Keratinocyte (primary cell): ENCODE data around the gene PUDP. TPM values are rescaled to one million over a fixed set of nuclear protein-coding genes. Genes with fewer than 3 reads are reported as not detected.

Source experiments
- DNase-seq: peaks from one replicate; pipeline ENCODE4 v3.0.0-alpha.2; 2011; ENCODE audit warnings: low read depth, missing footprints, low spot score
- FAIRE-seq: peaks from 2 replicates; lab custom pipeline; 2011; peaks lifted over from hg19 to GRCh38; lab: Jason Lieb, UNC
- H2AFZ ChIP-seq: 2 replicates; pipeline ENCODE4 v1.6.0; 2012; ENCODE audit warnings: low read length, control low read depth, inconsistent platforms; ENCODE audit not compliant: control insufficient read depth
- H3K27ac ChIP-seq: 2 replicates; pipeline ENCODE4 v1.5.1; 2011; ENCODE audit warnings: low read length; ENCODE audit not compliant: control insufficient read depth, insufficient read depth
- H3K27me3 ChIP-seq: 3 replicates; pipeline ENCODE4 v1.6.0; 2011; ENCODE audit warnings: low read length; ENCODE audit not compliant: control insufficient read depth, insufficient read depth; ENCODE audit errors: extremely low read depth
- H3K36me3 ChIP-seq, 2 experiments: 2 replicates in 1 of 2; 3 replicates in 1 of 2; pipeline ENCODE4 v1.5.1; 2011; ENCODE audit warnings: low read length in 2 of 2, mild to moderate bottlenecking in 1 of 2; ENCODE audit not compliant: control insufficient read depth in 2 of 2, insufficient read depth in 2 of 2; ENCODE audit errors: extremely low read depth in 1 of 2
- H3K4me1 ChIP-seq: 3 replicates; pipeline ENCODE4 v1.5.1; 2011; ENCODE audit warnings: low read length; ENCODE audit not compliant: control insufficient read depth, insufficient read depth; ENCODE audit errors: extremely low read depth
- H3K4me2 ChIP-seq: 3 replicates; pipeline ENCODE4 v1.6.0; 2011; ENCODE audit warnings: low read depth, low read length; ENCODE audit not compliant: control insufficient read depth, insufficient read depth; ENCODE audit errors: extremely low read depth
- H3K4me3 ChIP-seq, 3 experiments: fragments of 200-600 bp in 1 of 3; sonication (generic) in 1 of 3; 2 replicates in 2 of 3; 3 replicates in 1 of 3; pipeline ENCODE4 v1.5.1; 2011 to 2016; ENCODE audit warnings: low read length in 3 of 3, mild to moderate bottlenecking in 3 of 3, control low read depth in 2 of 3, inconsistent platforms in 1 of 3, low read depth in 1 of 3, mixed read lengths in 1 of 3, mixed run types in 1 of 3, moderate library complexity in 1 of 3; ENCODE audit not compliant: control insufficient read depth in 2 of 3, insufficient read depth in 2 of 3; ENCODE audit errors: extremely low read depth in 1 of 3
- H3K79me2 ChIP-seq: 2 replicates; pipeline ENCODE4 v1.6.0; 2012; ENCODE audit warnings: low read length; ENCODE audit not compliant: control insufficient read depth, insufficient read depth
- H3K9ac ChIP-seq: 3 replicates; pipeline ENCODE4 v1.6.0; 2011; ENCODE audit warnings: low read length; ENCODE audit not compliant: control insufficient read depth, insufficient read depth; ENCODE audit errors: extremely low read depth
- H3K9me1 ChIP-seq: 3 replicates; pipeline ENCODE4 v1.6.0; 2011; ENCODE audit warnings: low read length; ENCODE audit not compliant: control insufficient read depth, insufficient read depth; ENCODE audit errors: extremely low read depth
- H3K9me3 ChIP-seq: 2 replicates; pipeline ENCODE4 v1.5.1; 2012; ENCODE audit warnings: low read depth, low read length; ENCODE audit not compliant: control insufficient read depth
- H4K20me1 ChIP-seq: 3 replicates; pipeline ENCODE4 v1.6.0; 2011; ENCODE audit warnings: low read length; ENCODE audit not compliant: control insufficient read depth, insufficient read depth; ENCODE audit errors: extremely low read depth
- EZH2 ChIP-seq: IDR thresholded peaks from one replicate; pipeline ENCODE4 v1.6.1; 2012; ENCODE audit warnings: inconsistent platforms, mild to moderate bottlenecking, low read length, moderate library complexity
- dilution Hi-C: fragments of 300-500 bp; cut with MboI; formaldehyde crosslinking; loops from one replicate; pipeline ENCODE4 v1.7.0; 2020; ENCODE audit warnings: low sequenced_read_pairs; ENCODE audit not compliant: extremely low pct_ligation_motif_present
- polyA plus RNA-seq, 5 experiments: library from polyadenylated mRNA; depleted of rRNA in 3 of 5; stranded (reverse) in 3 of 5; stranded (forward) in 1 of 5; unstranded in 1 of 5; fragments of >200 nt; gene quantifications; 1 replicate in 1 of 5; 2 replicates in 3 of 5; 3 replicates in 1 of 5; pipeline versions ENCODE4 v1.2.1 to v1.2.3, GENCODE V29; 2011 to 2012; ENCODE audit warnings: missing spikeins in 2 of 5, low read depth in 1 of 5, low replicate concordance in 1 of 5
- TF ChIP-seq, protein P1 (sequence below), 3 experiments: IDR thresholded peaks in 1 of 3; conservative IDR thresholded peaks in 1 of 3; optimal IDR thresholded peaks in 1 of 3; 2 replicates in 2 of 3; 3 replicates in 1 of 3; pipeline versions ENCODE3 to v1.5.1; 2011; ENCODE audit warnings: low read length in 3 of 3, mild to moderate bottlenecking in 3 of 3, moderate library complexity in 2 of 3, control low read depth in 1 of 3, inconsistent platforms in 1 of 3; ENCODE audit not compliant: insufficient read depth in 2 of 3; ENCODE audit errors: extremely low read depth in 1 of 3

PUDP gene
- polyA plus RNA-seq, 1 donor (not counting 4 experiments of a cell fraction or from before 2014, with no cell fraction given): 48.0 TPM

- no peak for TF ChIP-seq EZH2
- TF ChIP-seq, protein P1, sequence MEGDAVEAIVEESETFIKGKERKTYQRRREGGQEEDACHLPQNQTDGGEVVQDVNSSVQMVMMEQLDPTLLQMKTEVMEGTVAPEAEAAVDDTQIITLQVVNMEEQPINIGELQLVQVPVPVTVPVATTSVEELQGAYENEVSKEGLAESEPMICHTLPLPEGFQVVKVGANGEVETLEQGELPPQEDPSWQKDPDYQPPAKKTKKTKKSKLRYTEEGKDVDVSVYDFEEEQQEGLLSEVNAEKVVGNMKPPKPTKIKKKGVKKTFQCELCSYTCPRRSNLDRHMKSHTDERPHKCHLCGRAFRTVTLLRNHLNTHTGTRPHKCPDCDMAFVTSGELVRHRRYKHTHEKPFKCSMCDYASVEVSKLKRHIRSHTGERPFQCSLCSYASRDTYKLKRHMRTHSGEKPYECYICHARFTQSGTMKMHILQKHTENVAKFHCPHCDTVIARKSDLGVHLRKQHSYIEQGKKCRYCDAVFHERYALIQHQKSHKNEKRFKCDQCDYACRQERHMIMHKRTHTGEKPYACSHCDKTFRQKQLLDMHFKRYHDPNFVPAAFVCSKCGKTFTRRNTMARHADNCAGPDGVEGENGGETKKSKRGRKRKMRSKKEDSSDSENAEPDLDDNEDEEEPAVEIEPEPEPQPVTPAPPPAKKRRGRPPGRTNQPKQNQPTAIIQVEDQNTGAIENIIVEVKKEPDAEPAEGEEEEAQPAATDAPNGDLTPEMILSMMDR (optimal IDR thresholded peaks at IDR 0.05 in 1 of 3, IDR thresholded peaks at IDR 0.05 in 1 of 3, conservative IDR thresholded peaks at IDR 0.05 in 1 of 3; ENCODE audit: extremely low read depth in 1 of 3, insufficient read depth in 2 of 3, low read length in 3 of 3): no peak
- H3K4me1 ChIP-seq: peaks cover 3% of the 10 kb centered on the region
- no peak for DNase-seq
- FAIRE-seq: no peak
- H4K20me1 ChIP-seq: no peaks in the 10 kb centered on the region
- H3K4me3 ChIP-seq: no peak overlapping the region
- peaks cover 2 to 4% of the 10 kb centered on the region in 2 experiments for H3K36me3 ChIP-seq
- no peak overlapping the region for H3K27ac ChIP-seq
- H2AFZ ChIP-seq: no peak overlapping the region
- no peak overlapping the region for H3K4me2 ChIP-seq
- H3K9me3 ChIP-seq: no peaks in the 10 kb centered on the region
- dilution Hi-C loops: no loop called here
- H3K79me2 ChIP-seq: peaks cover 67% of the 10 kb centered on the region
- H3K27me3 ChIP-seq: no peaks in the 10 kb centered on the region
- H3K9ac ChIP-seq: no peak overlapping the region
- H3K9me1 ChIP-seq: no peaks in the 10 kb centered on the region
Measured at GRCh38 chrX:7143941-7144525, 3.9 kb downstream of the PUDP start.

DNA sequence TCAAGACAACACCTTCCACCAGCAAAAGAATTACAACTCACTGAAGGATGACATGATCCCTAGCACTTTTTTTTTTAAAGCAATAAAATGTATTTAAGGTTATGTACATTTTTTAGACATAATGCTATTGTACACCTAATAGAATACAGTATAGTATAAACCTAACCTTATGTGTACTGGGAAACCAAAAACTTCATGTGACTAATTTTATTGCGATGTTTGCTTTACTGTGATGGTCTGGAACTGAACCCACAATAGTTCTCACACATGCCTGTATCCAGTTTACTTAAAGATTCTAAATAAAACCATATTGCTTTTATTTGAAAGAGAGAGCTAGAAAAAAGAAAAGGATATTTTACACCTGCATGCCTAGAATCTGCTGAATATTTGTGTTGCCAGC lies 4.9 kb downstream of the PUDP start:
- H3K9ac ChIP-seq: no peak overlapping the region
- peaks cover 2% of the 10 kb centered on the region for H4K20me1 ChIP-seq
- H3K9me3 ChIP-seq: no peaks in the 10 kb centered on the region
- no peak for FAIRE-seq
- H3K36me3 ChIP-seq: peaks cover 2 to 4% of the 10 kb centered on the region in 2 experiments
- peaks cover 69% of the 10 kb centered on the region for H3K79me2 ChIP-seq
- dilution Hi-C loops: no loop called here
- H3K4me2 ChIP-seq: no peak overlapping the region
- peaks cover 3% of the 10 kb centered on the region for H3K4me1 ChIP-seq
- H2AFZ ChIP-seq: no peak overlapping the region
- H3K9me1 ChIP-seq: no peaks in the 10 kb centered on the region
- DNase-seq: no peak
- H3K27ac ChIP-seq: no peak overlapping the region
- no peak overlapping the region for H3K4me3 ChIP-seq
- no peaks in the 10 kb centered on the region for H3K27me3 ChIP-seq
- no peak for TF ChIP-seq EZH2
- TF ChIP-seq, protein P1 (optimal IDR thresholded peaks at IDR 0.05 in 1 of 3, IDR thresholded peaks at IDR 0.05 in 1 of 3, conservative IDR thresholded peaks at IDR 0.05 in 1 of 3; ENCODE audit: extremely low read depth in 1 of 3, insufficient read depth in 2 of 3, low read length in 3 of 3): no peak
